ENCODE measurements around the gene ACTRT2.

Gene ACTRT2

DNA sequence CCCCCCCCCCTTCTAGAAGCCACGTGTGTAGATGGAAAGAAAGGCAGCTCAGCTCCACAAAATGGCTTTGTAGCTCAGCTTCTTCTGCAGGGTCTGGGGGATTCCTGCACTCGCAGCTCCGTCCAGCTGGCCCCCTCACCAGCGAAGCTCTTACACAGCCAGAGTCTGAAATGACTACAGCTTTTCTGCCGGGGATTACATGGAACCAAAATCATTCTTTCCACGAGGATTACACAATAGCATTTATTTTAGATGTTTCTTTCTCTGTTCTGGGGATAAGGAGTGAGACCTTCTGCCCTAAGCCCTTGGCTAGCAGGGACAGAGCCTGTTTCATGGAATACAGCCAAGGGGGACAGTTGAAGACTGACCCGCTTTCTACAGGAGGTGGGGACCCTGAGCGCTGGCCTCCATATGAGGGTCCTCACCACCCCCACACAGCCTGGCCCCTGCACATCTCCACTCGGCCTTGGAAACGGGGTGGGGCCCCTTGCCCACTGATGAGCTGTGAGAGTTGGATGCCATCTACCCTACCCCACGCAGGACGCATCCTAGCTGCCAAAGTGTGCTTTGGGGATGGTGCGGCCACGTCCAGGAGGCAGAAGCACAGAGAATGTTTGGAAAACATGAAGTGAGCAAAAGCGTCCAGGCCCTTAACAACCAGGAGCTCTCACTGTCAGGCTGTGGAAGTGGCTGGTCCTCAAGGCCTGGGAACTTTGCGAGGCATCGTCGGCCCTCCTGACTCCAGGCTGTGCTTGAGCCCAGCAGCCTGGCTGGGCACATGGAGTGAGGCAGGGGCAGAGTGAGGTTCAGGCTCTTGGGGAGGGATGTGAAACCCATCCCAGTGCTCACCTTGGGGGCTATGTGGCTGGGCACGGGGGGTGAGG lies 14.5 kb downstream of the ACTRT2 start:
- Histone ChIP-seq H3K27ac (ENCODE audit: low read depth, low read length) (no peak overlapping the region), H2AFZ (ENCODE audit: low read depth, low read length, severe bottlenecking) (no peak overlapping the region), H3K9me3 (ENCODE audit: insufficient read depth, low read length) (no peaks in the 10 kb centered on the region), H3K36me3 (ENCODE audit: low read length) (no peaks in the 10 kb centered on the region), H3K4me3 (ENCODE audit: insufficient read depth, low read length, poor library complexity, severe bottlenecking) (no peak overlapping the region), H3K9ac (ENCODE audit: low read length) (no peak overlapping the region), H3K79me2 (ENCODE audit: insufficient read depth, low read length) (no peaks in the 10 kb centered on the region), H3F3A (ENCODE audit: insufficient read depth) (no peaks in the 10 kb centered on the region), H3K27me3 (ENCODE audit: low read length) (no peaks in the 10 kb centered on the region), H4K20me1 (ENCODE audit: low read depth, low read length) (no peaks in the 10 kb centered on the region), H3K9me2 (replicated peaks; ENCODE audit: insufficient read depth, low read length) (no peaks in the 10 kb centered on the region), H3K4me2 (ENCODE audit: low read depth, low read length, poor library complexity, severe bottlenecking) (no peak overlapping the region)
- TF ChIP-seq EZH2phosphoT487 (conservative IDR thresholded peaks at IDR 0.05; ENCODE audit: low read length), result no peak
- TF ChIP-seq, protein P1, sequence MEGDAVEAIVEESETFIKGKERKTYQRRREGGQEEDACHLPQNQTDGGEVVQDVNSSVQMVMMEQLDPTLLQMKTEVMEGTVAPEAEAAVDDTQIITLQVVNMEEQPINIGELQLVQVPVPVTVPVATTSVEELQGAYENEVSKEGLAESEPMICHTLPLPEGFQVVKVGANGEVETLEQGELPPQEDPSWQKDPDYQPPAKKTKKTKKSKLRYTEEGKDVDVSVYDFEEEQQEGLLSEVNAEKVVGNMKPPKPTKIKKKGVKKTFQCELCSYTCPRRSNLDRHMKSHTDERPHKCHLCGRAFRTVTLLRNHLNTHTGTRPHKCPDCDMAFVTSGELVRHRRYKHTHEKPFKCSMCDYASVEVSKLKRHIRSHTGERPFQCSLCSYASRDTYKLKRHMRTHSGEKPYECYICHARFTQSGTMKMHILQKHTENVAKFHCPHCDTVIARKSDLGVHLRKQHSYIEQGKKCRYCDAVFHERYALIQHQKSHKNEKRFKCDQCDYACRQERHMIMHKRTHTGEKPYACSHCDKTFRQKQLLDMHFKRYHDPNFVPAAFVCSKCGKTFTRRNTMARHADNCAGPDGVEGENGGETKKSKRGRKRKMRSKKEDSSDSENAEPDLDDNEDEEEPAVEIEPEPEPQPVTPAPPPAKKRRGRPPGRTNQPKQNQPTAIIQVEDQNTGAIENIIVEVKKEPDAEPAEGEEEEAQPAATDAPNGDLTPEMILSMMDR (IDR thresholded peaks at IDR 0.05; ENCODE audit: insufficient read depth, low read length, poor library complexity, severe bottlenecking), result no peak

DNA sequence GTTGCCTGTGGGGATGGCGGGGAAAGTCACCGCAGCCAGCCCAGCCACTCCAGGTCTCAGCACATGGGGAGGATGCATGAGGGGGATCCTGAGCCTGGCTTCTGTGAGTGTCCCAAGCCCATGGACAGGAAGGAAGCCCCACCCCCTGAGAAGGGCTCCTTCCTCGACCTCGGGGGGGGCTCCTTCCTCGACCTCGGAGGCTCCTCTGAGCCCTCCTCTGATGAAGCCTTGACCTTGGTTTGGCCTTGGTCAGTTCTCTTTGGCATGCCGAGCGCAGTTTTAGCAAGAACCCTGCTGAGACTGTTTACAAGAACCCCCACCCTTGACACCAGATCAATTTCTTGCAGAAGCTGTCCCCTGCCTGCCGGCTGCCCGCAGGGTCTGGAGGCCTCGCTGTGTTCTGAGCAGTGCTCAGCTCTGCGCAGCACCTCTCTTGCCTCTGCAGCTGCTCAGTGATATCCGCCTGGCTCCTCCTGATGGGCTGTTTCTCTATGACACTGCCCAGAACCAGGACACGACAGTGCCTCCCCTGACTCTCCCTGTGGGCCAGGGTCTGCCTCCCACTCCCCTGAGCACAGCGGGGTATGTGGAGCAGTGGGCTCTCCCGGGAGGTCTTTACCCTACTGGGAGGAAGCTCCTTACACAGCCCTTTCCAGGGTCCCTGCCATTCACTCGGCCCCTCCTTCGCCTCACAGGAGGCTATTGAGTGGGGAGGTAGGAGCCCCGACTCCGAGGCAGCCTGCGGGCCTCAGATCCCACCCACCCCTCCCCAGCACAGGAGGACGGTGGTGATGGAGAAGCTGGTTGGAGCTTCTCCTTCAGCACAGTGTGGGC lies 15.4 kb downstream of the ACTRT2 start:
- no peaks in the 10 kb centered on the region for H3K9me3 ChIP-seq (ENCODE audit: insufficient read depth, low read length)
- no peak overlapping the region for H3K9ac ChIP-seq (ENCODE audit: low read length)
- no peaks in the 10 kb centered on the region for H4K20me1 ChIP-seq (ENCODE audit: low read depth, low read length)
- no peak overlapping the region for H3K4me2 ChIP-seq (ENCODE audit: low read depth, low read length, poor library complexity, severe bottlenecking)
- TF ChIP-seq, protein P1 (IDR thresholded peaks at IDR 0.05; ENCODE audit: insufficient read depth, low read length, poor library complexity, severe bottlenecking), result no peak
- TF ChIP-seq EZH2phosphoT487 (conservative IDR thresholded peaks at IDR 0.05; ENCODE audit: low read length), result no peak
- H3K9me2 ChIP-seq (replicated peaks; ENCODE audit: insufficient read depth, low read length), result no peaks in the 10 kb centered on the region
- no peak overlapping the region for H3K27ac ChIP-seq (ENCODE audit: low read depth, low read length)
- no peaks in the 10 kb centered on the region for H3F3A ChIP-seq (ENCODE audit: insufficient read depth)
- H2AFZ ChIP-seq (ENCODE audit: low read depth, low read length, severe bottlenecking), result no peak overlapping the region
- no peaks in the 10 kb centered on the region for H3K27me3 ChIP-seq (ENCODE audit: low read length)
- no peaks in the 10 kb centered on the region for H3K79me2 ChIP-seq (ENCODE audit: insufficient read depth, low read length)
- H3K36me3 ChIP-seq (ENCODE audit: low read length), result no peaks in the 10 kb centered on the region
- H3K4me3 ChIP-seq (ENCODE audit: insufficient read depth, low read length, poor library complexity, severe bottlenecking), result no peak overlapping the region

DNA sequence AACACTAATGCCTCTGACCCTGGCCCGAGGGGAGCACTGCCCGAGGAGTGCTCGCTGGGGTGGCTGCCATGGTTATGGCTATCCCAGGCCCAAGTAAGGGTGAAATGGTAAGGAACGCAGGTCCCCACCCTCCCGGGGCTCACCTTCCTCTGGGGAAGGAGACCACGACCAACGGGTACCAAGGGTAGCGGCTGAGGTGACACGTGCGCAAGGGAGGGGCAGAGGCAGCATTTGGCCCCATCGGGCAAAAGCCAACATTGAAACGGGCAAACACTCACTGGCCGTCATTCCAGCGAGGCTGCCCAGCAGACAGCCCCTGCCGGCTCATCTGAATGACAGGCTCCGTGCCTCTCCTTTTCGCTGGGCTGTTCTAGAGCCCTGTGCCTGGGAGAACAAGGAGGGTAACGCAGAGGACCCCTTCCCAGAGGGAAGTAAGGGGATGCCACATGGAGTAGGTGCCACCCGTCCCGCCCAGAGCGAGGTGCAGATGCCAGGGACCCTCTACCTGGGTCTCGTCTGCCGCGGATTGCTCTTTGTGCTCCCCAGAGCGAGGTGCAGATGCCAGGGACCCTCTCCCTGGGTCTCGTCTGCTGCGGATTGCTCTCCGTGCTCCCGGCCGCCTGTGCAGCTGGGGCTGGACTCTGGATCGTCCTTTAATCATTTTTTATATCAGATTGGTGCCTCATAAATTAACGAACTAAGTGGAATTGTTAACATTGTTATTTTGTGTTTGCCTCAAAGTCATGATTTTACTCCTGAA lies 16.2 kb downstream of the ACTRT2 start:
- no peaks in the 10 kb centered on the region for H3K9me2 ChIP-seq (replicated peaks; ENCODE audit: insufficient read depth, low read length)
- no peaks in the 10 kb centered on the region for H3K36me3 ChIP-seq (ENCODE audit: low read length)
- no peaks in the 10 kb centered on the region for H3K9me3 ChIP-seq (ENCODE audit: insufficient read depth, low read length)
- H3K79me2 ChIP-seq (ENCODE audit: insufficient read depth, low read length), result no peaks in the 10 kb centered on the region
- no peak for TF ChIP-seq EZH2phosphoT487 (conservative IDR thresholded peaks at IDR 0.05; ENCODE audit: low read length)
- TF ChIP-seq, protein P1 (IDR thresholded peaks at IDR 0.05; ENCODE audit: insufficient read depth, low read length, poor library complexity, severe bottlenecking), result no peak
- no peak overlapping the region for H3K27ac ChIP-seq (ENCODE audit: low read depth, low read length)
- no peak overlapping the region for H3K9ac ChIP-seq (ENCODE audit: low read length)
- no peak overlapping the region for H3K4me3 ChIP-seq (ENCODE audit: insufficient read depth, low read length, poor library complexity, severe bottlenecking)
- no peak overlapping the region for H3K4me2 ChIP-seq (ENCODE audit: low read depth, low read length, poor library complexity, severe bottlenecking)
- no peaks in the 10 kb centered on the region for H4K20me1 ChIP-seq (ENCODE audit: low read depth, low read length)
- no peaks in the 10 kb centered on the region for H3K27me3 ChIP-seq (ENCODE audit: low read length)
- no peak overlapping the region for H2AFZ ChIP-seq (ENCODE audit: low read depth, low read length, severe bottlenecking)
- H3F3A ChIP-seq (ENCODE audit: insufficient read depth), result no peaks in the 10 kb centered on the region
